ENCODE data around the gene FSTL3. TPM values are rescaled to one million over a fixed set of nuclear protein-coding genes. Genes with fewer than 3 reads are reported as not detected.

The FSTL3 gene
- total RNA-seq, 4 donors from 2014 or later: 105 to 200 (median 133) TPM

- no peaks in the 10 kb centered on the region for H3K9me3 ChIP-seq
- H3K27me3 ChIP-seq: no peaks in the 10 kb centered on the region
- no peak for ATAC-seq
- peaks cover 0 to 21% of the 10 kb centered on the region in 2 donors for H3K36me3 ChIP-seq
- H3K4me3 ChIP-seq: no peak overlapping the region
- H3K27ac ChIP-seq: no peak overlapping the region
- H3K4me1 ChIP-seq: peaks cover 0 to 20% (median 6%) of the 10 kb centered on the region in 3 donors
- 78% methylated on average over 6 of the region's 17 CpGs; no CpG with 5 or more reads in 1 of the 2 donors for WGBS, 2 donors (ENCODE audit: low coverage in 1 of 2)
- no peak for TF ChIP-seq POLR2AphosphoS5 (IDR thresholded peaks at IDR 0.05)
- TF ChIP-seq CTCF (IDR thresholded peaks at IDR 0.05): no peak
- TF ChIP-seq POLR2A (IDR thresholded peaks at IDR 0.05): no peak
- no peak for TF ChIP-seq EP300 (IDR thresholded peaks at IDR 0.05)
Observed at GRCh38 chr19:641702-642101, 34.5 kb upstream of the FSTL3 start.

GRCh38 chr19:642767-643727 is 33.1 kb upstream of the FSTL3 start:
- Histone ChIP-seq H3K9me3 (no peaks in the 10 kb centered on the region), H3K36me3 (peaks cover 0 to 35% of the 10 kb centered on the region in 2 donors), H3K27ac (no peak overlapping the region), H3K27me3 (no peaks in the 10 kb centered on the region), H3K4me3 (no peak overlapping the region), H3K4me1 (peaks cover 0 to 20% (median 6%) of the 10 kb centered on the region in 3 donors)
- 0% methylated on average over 1 of the region's 70 CpGs; no CpG with 5 or more reads in 1 of the 2 donors for WGBS, 2 donors (ENCODE audit: low coverage in 1 of 2)
- no peak for ATAC-seq
- TF ChIP-seq POLR2AphosphoS5 (IDR thresholded peaks at IDR 0.05) (no peak), EP300 (IDR thresholded peaks at IDR 0.05) (no peak), POLR2A (IDR thresholded peaks at IDR 0.05) (no peak), CTCF (IDR thresholded peaks at IDR 0.05) (no peak)

- no peak overlapping the region for H3K4me3 ChIP-seq
- peaks cover 0 to 42% of the 10 kb centered on the region in 2 donors for H3K36me3 ChIP-seq
- H3K9me3 ChIP-seq: no peaks in the 10 kb centered on the region
- no peak for ATAC-seq
- WGBS, 2 donors (ENCODE audit: low coverage in 1 of 2): 87% methylated on average over 10 of the region's 24 CpGs; no CpG with 5 or more reads in 1 of the 2 donors
- H3K27ac ChIP-seq: no peak overlapping the region
- H3K27me3 ChIP-seq: no peaks in the 10 kb centered on the region
- H3K4me1 ChIP-seq: peaks cover 0 to 17% (median 6%) of the 10 kb centered on the region in 3 donors
- no peak for TF ChIP-seq POLR2AphosphoS5 (IDR thresholded peaks at IDR 0.05)
- no peak for TF ChIP-seq CTCF (IDR thresholded peaks at IDR 0.05)
- no peak for TF ChIP-seq EP300 (IDR thresholded peaks at IDR 0.05)
- no peak for TF ChIP-seq POLR2A (IDR thresholded peaks at IDR 0.05)
Observed at GRCh38 chr19:643736-644135, 32.5 kb upstream of the FSTL3 start.

- H3K9me3 ChIP-seq: no peaks in the 10 kb centered on the region
- no peaks in the 10 kb centered on the region for H3K27me3 ChIP-seq
- TF ChIP-seq EP300 (IDR thresholded peaks at IDR 0.05) (no peak), POLR2AphosphoS5 (IDR thresholded peaks at IDR 0.05) (no peak), POLR2A (IDR thresholded peaks at IDR 0.05) (no peak), CTCF (IDR thresholded peaks at IDR 0.05) (no peak)
- H3K4me3 ChIP-seq: no peak overlapping the region
- ATAC-seq: no peak
- H3K27ac ChIP-seq: no peak overlapping the region
- H3K36me3 ChIP-seq: peaks cover 0 to 48% of the 10 kb centered on the region in 2 donors
- H3K4me1 ChIP-seq: peaks cover 0 to 10% (median 0%) of the 10 kb centered on the region in 3 donors
- WGBS, 2 donors (ENCODE audit: low coverage in 1 of 2): 60% methylated on average over 6 of the region's 28 CpGs; no CpG with 5 or more reads in 1 of the 2 donors
Observed at GRCh38 chr19:644363-644762, 31.8 kb upstream of the FSTL3 start.
